COLO668 (cell line): Measurements from ENCODE around the gene CHMP2A.
"Not testable (repeated sequence)": the region's sequence is repeated elsewhere in the genome, so short reads cannot be mapped to it uniquely, and the experiment has no call there.

Experiments
- DNase-seq: peaks from one replicate; lab custom pipeline; 2025; ENCODE audit not compliant: unreplicated experiment; lab: John Stamatoyannopoulos, UW

CHMP2A gene

DNA sequence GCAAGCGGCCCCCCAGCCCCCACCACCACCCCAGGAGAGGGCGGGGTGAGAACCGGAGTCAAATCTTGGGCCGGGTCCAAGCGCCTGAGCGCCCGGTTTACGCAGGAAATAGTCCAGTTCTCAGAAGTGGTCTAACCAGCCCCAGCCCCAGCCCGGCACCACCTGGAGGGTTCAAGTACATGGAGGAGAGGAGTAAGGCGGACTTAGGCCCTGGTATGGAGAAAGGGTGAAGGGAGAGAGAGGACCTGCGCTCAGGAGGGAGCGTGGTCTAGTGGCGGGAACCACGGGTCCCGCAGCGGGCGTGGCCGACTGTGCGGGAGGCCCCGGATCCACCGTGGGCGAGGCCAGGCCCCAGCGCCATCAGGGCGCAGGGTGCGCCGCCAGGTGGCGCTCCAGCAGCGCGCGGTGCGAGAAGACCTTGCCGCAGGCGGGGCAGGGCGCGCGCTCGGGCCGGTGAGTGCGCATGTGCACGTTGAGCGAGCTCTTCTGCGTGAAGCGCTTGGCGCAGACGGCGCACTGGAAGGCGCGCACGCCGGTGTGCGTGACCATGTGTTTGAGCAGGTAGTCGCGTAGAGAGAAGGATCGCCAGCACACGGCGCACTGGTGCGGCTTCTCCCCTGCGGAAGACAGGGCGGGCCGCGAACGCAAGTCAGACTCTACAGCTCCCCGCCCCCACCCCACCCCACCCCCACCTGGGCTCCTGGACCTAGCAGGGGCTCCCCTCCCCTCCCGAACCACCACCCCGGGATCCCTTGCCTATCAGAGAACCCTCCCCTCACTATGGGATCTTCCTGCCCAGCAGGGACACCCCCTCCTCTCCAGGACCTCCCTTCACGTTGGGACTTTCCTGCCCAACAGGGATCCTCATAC is 41.0 kb downstream of the CHMP2A start:
- peak; percentile 95 for DNase-seq

DNA sequence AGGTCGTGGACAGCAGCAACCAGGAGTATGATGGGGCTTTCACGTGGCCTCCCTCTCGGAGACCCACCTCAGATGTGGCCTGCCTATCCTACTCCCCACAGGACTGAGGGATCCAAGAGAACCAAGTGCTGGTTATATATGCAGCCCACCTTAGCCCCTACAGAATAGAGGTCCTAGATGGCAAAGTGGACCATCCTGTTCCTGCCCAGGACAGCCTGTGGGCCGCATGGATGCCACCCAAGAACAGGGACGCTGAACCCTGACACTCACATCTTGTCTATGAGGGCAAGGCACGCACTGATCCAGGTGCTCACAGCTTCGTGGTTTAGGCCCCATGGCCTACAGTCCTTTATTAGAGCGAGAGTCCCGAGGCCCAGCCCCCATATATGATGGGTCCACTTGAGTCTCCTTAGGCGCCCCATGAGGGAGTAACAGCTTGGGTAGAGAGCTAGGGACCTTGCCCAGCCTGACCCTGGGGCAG is 41.7 kb downstream of the CHMP2A start:
- no peak for DNase-seq

DNA sequence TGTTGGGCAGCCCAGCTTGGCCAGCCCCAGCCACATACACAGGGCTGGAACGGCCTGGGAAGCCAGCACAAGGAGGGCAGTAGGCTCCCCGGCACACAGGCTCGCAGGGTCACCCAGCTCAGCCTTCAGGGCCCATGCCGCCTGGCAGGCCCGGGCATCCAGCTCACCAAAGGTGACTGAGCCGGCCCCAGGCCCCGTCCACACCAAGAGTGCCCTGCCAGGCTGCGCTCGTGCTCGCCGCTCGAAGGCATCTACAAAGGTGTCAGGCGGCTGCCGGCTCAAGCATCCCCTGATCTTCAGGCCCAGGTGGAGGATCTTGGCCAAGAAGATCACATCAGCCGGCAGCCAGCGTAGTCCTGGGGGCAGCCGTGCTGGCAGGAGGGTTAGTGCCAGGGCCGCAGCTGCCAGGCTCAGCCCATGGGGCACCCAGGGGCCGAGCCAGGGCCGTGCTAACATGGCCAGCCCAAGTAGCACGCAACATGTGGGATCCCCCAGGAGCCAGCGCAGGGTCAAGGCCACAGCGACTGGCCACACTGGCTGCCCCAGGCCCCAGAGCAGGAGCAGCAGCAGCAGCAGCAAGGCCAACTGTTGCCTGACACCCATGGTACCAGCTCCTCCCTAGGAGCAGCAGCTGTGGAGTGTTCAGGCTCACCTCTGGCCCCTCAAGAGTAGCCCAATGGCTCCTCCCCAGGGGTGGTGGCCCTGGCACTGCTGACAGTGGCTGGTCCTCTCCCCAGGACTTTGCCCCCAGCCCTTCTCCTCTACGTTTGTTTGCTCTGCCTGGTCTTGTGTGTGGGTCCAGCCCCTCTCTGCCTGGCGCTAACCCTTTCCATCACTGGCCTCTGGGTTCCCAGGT is 43.3 kb downstream of the CHMP2A start, which contains the start of gene SLC27A5:
TSS of gene SLC27A5 (minus strand) at position 640 of the 856 bp plus-strand sequence. CDS start at position 603, 37 bp downstream.
- DNase-seq = peak; percentile 12

DNA sequence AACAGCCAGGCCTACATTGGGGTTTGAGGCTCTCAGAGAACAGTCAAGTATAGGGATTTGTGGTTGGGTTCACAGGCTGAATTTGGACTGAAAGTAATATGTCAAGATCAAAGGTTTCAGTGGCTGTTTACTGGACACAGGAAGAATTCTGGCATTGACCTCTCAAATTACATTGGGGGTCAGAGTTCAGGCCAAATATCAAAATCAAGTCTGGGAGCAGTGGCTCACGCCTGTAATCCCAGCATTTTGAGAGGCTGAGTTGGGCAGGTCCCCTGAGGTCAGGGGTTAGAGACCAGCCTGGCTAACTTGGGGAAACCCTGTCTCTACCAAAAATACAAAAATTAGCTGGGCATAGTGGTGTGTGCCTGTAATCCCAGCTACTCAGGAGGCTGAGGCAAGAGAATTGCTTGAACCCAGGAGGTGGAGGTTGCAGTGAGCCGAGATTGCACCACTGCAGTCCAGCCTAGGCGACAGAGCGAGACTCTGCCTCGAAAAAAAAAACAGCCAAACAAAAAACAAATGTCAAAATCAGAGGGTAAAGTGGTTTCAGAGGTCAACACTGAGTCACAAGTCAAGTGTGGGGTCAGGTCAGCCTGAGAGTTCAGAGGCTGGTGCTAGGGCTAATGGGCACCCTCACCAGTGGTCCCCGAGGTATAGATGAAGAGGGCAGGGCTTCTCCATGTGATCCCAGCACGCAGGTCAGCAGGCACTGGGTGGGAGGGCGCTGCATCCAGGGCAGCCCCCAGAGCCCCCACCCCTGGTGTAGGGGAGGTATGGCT is 44.6 kb downstream of the CHMP2A start:
- no peak for DNase-seq

DNA sequence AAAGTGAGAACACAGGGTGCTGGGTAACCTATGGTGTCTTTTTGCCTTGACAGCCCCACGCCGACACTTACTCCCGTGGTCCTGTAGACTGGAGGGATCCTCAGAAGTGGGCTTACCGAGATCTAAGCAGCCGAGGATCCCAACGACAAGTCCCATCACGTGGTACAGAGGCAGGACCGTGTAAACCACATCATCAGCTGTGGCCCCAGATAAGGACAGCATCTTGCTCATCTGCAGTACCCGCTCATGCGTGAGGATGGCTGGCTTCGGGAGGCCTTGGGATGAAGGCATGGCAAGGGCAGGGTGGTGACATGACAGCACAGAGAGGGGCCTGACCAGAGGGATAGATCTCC is 45.2 kb downstream of the CHMP2A start:
- DNase-seq = no peak

DNA sequence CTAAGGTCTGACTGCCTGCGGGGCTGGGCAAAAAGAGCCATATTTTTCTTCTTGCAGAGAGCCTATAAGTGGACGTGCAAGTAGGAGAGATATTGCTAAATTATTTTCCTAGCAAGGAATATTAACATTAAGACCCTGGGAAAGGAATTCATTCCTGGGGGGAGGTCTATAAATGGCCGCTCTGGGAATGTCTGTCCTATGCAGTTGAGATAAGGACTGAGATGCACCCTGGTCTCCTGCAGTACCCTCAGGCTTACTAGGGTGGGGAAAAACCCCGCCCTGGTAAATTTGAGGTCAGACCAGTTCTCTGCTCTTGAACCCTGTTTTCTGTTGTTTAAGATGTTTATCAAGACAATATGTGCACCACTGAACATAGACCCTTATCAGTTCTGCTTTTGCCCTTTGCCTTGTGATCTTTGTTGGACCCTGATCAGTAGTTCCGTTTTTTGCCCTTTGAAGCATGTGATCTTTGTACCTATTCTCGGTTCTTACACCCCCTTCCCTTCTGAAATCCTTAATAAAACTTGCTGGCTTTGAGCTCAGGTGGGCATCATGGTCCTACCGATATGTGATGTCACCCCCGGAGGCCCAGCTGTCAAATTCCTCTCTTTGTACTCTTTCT is 47.2 kb downstream of the CHMP2A start:
- DNase-seq = not testable (repeated sequence)
